GM13976 (cell line): Measurements from ENCODE around the gene AHSG.

Experiments
- DNase-seq: peaks from one replicate; pipeline ENCODE4 v3.0.0; 2012; ENCODE audit warnings: low spot score
- in situ Hi-C: fragments of 300-500 bp; cut with MboI; formaldehyde crosslinking; loops from one replicate; pipeline ENCODE4 v1.12.0; 2022; ENCODE audit warnings: low sequenced_read_pairs, mixed read lengths, inconsistent platforms; ENCODE audit not compliant: unreplicated experiment
- TF ChIP-seq, protein P1 (sequence below): IDR thresholded peaks from 2 replicates; pipeline ENCODE4 v1.5.1; 2012; ENCODE audit warnings: borderline replicate concordance, mild to moderate bottlenecking; ENCODE audit not compliant: insufficient read depth; ENCODE audit errors: extremely low read depth, missing control alignments, control extremely low read depth

The AHSG gene

DNA sequence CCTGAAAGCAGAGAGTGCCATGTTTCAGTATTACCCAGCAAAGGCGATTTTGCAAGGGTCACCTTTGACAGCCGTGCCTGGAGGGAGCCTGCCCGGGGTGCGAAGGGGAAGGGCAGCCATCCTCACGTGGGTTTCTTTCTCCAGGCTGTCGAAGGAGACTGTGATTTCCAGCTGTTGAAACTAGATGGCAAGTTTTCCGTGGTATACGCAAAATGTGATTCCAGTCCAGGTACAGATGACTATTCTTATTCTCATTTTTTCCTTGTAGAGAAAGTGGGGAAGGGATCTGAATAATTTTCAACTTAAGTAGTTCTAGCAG lies 3.4 kb downstream of the AHSG start:
- in situ Hi-C loops = no loop called here
- TF ChIP-seq, protein P1, sequence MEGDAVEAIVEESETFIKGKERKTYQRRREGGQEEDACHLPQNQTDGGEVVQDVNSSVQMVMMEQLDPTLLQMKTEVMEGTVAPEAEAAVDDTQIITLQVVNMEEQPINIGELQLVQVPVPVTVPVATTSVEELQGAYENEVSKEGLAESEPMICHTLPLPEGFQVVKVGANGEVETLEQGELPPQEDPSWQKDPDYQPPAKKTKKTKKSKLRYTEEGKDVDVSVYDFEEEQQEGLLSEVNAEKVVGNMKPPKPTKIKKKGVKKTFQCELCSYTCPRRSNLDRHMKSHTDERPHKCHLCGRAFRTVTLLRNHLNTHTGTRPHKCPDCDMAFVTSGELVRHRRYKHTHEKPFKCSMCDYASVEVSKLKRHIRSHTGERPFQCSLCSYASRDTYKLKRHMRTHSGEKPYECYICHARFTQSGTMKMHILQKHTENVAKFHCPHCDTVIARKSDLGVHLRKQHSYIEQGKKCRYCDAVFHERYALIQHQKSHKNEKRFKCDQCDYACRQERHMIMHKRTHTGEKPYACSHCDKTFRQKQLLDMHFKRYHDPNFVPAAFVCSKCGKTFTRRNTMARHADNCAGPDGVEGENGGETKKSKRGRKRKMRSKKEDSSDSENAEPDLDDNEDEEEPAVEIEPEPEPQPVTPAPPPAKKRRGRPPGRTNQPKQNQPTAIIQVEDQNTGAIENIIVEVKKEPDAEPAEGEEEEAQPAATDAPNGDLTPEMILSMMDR = no peak

DNA sequence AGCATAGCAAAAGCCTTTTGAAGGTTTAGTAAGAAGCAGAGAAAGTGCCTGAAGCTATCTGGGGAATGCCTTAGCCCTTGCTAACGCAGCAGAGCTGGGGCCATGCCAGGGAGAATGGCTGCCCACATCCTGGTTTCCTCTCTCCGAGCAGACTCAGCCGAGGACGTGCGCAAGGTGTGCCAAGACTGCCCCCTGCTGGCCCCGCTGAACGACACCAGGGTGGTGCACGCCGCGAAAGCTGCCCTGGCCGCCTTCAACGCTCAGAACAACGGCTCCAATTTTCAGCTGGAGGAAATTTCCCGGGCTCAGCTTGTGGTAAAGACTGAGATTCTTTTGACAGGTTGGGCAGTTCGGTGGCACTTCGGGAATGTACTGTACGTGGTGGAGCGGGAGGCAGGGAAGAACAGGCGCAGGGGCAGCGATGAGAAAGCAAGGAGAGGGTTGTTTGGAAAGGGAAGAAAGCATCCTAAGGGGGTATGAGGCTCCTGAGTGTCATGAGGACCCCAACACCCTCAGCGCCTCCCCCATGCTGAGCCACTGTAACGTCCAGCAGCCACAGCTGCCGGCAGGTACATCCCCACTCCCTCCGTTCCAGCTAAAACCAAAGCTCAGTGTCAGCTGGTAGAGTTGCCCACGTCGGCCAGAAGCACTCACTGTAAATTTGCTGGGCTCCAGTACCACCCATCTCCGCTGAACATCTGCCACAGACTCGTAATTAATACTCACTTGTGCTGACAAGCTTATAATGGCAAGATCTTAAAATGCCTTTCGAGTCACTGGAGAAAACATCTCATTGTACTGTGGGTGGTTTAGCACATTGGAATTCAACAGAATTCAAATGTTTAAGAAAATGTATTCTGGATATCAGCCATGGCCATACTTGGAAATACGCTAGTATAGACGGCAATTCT lies 4.4 kb downstream of the AHSG start:
- DNase-seq = peak; percentile 92
- TF ChIP-seq, protein P1 = peak; percentile 95
- in situ Hi-C loops = no loop called here

More for the DNA sequence above, 3.4 kb downstream of the AHSG start:
- DNase-seq = no peak

DNA sequence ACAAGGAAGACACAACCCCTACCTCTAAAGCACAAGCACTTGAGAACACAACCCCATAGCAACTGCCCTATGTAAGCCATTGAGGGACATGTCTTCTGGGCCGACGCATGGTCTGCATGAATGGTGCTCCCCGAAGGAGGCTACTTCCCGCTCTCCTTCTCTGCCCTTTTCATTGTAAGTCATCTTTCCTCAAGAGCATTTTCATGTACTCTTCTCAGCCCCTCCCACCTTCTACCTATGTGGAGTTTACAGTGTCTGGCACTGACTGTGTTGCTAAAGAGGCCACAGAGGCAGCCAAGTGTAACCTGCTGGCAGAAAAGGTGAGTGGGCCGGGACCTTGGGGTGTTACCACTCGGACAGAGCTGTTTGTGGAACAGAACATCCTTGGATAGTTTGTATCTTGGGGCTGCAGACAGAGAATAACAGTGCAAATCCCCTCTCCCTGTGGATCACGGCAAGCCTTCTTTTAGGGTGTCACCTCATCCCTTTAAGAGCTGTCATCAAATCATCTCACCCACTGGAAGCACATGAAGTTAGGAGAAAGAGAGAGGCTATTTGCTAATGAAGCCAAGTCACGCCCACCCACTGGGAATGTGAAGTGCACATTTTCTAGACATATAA lies 5.6 kb downstream of the AHSG start:
- no peak for DNase-seq
- TF ChIP-seq, protein P1 = no peak
- in situ Hi-C loops = no loop called here

DNA sequence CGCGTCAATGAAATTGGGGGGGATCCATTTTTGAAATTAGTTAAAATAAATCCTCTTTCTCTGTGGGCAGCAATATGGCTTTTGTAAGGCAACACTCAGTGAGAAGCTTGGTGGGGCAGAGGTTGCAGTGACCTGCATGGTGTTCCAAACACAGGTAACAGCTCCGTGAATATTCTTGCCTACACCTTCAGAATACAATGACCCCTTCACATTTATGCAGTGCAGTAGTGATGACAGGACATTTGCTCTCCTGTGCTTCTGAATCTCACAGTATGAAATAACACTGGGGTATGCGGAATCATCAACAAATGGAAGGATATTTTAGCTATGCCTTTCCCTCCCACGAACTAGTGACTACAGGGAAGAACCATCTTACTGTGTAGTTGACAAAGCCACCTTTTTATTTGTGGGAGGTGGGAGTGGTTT lies 6.9 kb downstream of the AHSG start:
- TF ChIP-seq, protein P1 = no peak
- in situ Hi-C loops = loop anchor here (10.0 kb wide), 1 partner anchor 195 kb away; no protein-coding TSS in a partner anchor
- DNase-seq = no peak

DNA sequence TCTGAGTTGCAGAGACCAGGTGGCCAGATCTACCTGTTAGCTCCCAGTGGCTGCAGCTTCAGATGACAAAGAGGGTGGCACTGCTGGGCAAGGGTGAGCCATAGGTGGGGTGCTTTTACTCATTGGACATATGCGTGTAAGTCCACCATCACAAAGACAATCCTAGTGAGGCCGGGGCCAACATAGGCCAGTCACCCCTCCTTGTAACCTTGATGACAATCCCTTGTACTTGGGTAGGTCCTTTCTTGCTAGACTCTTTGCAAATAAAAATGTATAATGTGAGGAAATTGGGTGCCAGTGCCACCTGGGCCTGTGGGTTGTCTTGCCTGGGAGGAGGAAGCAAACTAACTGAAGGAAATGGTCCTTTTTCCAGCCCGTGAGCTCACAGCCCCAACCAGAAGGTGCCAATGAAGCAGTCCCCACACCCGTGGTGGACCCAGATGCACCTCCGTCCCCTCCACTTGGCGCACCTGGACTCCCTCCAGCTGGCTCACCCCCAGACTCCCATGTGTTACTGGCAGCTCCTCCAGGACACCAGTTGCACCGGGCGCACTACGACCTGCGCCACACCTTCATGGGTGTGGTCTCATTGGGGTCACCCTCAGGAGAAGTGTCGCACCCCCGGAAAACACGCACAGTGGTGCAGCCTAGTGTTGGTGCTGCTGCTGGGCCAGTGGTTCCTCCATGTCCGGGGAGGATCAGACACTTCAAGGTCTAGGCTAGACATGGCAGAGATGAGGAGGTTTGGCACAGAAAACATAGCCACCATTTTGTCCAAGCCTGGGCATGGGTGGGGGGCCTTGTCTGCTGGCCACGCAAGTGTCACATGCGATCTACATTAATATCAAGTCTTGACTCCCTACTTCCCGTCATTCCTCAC lies 7.6 kb downstream of the AHSG start:
- no peak for DNase-seq
- in situ Hi-C loops = loop anchor here (10.0 kb wide), 1 partner anchor 194 kb away; no protein-coding TSS in a partner anchor
- TF ChIP-seq, protein P1 = no peak
